HG03280 (cell line): ENCODE results near the gene SIGLEC7.

Experiments used
- ATAC-seq: cut with Tn5 transposase; IDR thresholded peaks from one replicate; pipeline ENCODE4 v1.9.1; 2021; ENCODE audit warnings: mild to moderate bottlenecking, moderate library complexity; ENCODE audit not compliant: unreplicated experiment

Gene SIGLEC7

DNA sequence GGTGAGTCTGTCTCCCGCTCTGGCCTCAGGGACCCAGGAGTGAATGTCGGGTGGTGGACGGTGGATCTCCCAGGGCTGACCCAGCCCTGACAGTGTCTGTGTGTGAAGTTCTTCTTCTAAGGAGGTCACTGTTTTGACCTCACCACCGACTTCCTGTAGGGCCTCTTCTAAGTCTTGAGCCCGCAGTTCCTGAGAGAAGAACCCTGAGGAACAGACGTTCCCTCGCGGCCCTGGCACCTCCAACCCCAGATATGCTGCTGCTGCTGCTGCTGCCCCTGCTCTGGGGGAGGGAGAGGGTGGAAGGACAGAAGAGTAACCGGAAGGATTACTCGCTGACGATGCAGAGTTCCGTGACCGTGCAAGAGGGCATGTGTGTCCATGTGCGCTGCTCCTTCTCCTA, at the start of gene SIGLEC7:
TSS of gene SIGLEC7 (plus strand) at position 183 of the 400 bp plus-strand sequence. CDS start at position 252, 69 bp downstream.
- no peak for ATAC-seq

DNA sequence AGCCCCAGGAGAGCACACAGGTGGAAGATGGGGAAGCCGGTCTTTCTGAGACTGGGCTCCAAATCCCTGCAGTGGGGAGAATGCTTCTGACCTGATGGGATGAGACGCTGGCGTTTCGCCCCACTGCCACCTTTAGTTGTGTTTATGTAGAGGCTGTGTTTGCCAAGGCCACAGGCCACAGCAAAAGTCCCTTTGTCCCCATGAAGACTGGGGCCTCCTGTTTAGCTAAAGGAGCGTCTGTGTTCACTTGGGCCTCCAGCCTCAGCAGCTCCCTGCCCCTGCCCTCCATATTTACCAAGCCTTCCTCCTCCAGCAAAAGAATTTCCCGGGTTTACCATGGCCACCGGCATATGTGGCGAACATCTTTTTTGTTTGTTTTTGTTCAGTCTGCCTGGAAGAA, 49.0 kb upstream of the SIGLEC7 start:
- no peak for ATAC-seq

DNA sequence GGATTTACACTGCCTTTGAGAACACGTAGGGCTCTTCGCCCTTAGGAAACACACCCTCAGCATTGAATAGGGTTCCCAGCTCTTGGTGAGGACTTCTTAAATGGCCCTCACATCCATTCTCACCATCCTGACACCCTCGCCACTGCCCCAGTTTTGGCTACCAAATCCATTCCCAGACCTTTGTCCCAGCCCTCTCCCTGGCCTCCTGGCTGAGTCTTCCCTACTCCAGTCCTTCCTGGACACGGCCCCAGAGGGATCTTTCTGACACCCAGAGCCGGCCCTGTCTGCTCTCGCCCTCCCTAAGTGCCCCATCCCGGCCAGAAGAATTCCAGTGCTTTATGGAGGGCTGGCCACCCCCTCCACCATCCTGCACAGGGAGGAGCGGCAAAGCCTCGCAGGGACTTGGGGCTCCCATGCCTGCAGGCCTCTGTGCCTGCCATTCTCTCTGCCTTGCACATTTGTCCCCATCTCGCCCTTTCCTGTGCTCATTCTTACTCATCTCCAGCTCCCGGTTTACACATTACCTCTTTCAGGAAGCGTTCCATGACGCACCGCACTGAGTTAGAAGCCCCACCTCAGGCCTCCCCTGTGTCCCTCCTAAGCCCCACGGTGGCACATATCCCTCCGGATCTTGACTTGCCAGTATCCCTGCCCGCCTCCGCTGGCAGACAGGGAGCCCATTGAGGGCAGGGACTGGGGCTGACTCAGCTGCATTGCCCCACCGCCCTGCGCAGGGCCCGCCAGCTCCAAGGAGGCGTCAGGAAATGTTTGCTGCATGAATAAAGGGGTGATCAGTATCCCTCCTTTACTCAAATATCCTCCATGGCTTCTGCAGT, 48.4 kb upstream of the SIGLEC7 start:
- ATAC-seq, result no peak

DNA sequence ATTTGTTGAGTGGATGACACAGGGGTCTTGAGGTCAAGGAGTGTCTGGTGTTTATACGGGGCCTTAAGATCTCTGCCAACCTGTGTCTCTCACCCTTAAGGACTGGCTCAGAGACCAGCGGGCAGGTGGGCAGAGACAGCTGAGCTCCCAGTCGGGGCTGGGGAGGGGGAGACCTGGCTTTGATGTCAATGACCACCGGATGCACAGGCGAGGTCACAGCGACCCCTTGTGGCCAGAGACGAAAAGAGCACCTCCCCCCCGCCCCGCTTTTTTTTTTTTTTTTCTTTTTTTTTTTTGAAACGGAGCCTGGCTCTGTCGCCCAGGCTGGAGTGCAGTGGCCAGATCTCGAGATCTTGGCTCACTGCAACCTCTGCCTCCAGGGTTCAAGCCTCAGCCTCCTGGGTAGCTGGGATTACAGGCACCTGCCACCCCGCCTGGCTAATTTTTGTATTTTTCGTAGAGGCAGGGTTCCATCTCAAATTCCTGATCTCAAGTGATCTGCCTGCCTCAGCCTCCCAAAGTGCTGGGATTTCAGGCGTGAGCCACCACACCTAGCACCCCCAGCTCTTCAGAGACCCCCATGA, 47.3 kb upstream of the SIGLEC7 start:
- no peak for ATAC-seq

DNA sequence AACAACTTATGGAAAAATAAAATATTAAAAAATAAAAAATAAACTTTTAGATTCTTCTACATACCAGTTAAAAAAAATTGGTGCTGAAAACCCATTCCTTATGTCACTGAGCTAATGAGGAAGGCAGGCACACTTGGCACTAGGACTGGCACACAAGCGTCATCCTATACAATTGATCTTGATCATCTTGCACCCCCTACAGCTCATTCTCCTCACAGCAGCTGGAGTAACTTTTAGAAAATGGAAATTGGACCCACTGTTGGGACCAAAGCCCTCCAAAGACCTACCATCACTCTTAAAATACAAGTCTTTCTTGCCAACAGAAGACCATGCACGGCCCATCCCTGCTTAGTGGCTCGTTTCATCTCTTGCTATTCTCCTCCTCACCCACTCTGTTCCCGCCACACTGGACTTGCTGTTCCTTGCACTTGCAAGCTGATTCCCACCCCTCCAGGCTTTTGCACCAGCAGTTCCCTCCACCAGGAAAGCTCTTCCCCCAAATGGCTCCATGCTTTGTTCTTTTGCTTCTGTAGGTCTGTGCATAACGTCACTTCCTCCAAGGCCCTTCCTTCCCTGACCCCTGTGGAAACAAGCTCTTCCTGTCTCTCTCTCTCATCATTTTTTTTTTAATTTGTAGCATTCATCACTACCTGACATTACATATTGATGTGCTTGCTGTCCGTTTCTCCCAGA, 45.5 kb upstream of the SIGLEC7 start:
- ATAC-seq, result no peak

DNA sequence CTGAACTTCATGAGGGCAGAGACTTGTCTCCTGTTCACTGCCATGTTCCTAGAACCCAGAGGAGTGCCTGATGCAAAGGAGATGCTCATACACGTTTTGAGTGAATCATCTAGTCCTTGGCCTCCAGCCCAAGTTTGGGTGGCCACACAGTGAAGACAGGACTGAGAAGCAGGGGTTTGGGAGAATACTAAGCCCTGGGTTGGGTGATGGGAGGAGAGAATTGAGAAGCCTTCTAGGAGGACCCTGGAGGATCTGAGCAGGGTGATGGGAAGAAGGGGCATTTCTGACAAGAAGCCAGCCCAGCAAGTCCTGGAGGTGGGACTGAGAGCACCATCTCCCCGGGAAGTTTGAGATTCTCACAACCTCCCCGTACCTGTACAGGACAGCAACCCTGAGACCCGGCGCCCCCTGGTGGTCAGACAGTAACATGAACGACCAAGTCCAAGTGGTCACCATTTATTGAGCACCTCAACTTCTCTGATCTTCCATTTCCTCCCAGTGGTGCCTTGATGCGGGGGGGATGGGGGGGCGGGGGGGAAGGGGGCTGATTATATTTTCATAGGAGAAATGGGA, 44.8 kb upstream of the SIGLEC7 start:
- no peak for ATAC-seq

DNA sequence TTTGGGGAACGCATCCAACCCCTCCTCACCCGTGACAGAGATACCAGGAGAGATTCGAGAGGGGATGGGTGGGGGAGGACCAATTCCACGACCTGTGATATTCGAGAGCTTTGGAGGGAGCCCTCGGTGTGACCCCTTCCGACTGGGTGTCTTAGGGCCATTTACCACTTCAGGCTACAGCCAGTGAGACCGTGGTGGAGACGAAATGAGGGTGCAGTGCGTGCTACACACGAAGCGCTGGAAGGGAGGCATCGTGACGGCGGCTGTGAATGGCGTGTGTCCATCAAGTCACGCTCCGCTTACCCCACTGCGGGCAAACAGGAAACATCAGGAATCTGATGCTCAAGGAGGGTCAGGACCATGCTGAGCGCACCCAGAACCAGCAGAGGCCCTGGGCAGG, 44.3 kb upstream of the SIGLEC7 start:
- ATAC-seq, result no peak

DNA sequence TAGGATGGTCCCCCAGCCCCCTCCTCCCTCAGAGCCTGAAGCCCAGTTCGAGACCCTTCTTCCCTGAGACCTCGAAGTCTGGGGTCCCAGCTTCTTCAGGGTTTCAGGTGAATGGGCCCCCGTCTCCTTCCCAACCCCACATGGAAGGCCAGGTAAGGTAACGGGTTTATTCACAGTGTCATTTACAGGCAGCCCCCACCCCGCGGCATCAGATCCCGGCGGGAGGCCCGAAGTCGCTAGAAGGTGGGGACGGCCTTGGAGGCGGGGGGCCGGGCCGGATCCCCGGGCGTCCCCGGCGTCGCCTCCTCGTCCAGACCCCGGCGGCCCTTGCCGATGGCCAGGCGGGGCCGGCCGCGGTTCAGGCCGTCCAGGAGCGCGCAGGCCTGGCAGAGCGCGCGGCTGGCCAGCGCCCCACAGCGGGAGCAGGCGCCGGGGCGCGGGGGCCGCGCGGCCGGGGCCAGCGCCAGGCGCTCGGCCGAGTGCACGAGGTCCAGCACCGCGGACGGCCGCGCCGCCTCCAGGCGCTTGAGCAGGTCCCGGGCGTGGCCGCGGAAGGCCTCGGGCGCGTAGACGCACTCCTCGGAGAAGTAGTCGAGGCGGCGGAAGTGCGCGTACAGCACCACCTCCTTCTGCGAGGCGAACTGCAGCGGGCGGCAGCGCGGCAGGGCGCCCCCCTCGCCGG, 43.6 kb upstream of the SIGLEC7 start:
- ATAC-seq, result no peak

DNA sequence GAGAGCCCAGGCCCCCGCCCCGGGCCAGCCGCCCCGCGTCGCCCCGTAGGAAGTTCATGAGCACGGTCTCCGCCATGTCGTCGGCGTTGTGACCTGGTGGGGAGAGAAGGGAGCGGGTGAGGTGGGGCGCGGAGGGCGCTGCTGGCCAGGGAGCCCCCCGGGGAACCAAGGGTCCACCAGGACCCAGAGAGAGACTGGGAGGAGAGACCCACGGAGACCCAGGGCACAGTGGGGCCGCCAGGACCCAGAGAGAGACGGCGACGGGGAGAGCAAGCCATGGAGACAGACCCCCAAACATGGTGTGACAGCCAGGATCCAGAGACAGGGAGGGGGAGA, 43.1 kb upstream of the SIGLEC7 start:
- no peak for ATAC-seq

DNA sequence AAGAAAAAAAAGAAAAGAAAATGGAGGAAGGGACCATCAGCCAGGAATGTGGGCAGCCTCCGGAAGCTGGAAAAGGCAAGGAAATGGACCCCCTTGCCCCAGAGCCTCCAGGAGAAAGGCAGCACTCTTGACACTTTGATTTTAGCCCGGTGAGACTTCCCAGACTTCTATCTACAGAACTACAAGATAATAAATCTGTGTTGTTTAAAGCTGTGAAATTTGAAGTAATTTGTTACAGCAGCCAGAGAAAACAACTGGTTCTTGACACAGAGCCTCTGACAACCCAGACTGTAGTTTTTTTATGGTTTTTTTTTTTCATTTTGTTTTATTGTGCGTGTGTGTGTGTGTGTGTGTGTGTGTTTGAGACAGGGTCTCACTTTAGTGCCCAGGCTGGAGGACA, 41.5 kb upstream of the SIGLEC7 start:
- no peak for ATAC-seq

DNA sequence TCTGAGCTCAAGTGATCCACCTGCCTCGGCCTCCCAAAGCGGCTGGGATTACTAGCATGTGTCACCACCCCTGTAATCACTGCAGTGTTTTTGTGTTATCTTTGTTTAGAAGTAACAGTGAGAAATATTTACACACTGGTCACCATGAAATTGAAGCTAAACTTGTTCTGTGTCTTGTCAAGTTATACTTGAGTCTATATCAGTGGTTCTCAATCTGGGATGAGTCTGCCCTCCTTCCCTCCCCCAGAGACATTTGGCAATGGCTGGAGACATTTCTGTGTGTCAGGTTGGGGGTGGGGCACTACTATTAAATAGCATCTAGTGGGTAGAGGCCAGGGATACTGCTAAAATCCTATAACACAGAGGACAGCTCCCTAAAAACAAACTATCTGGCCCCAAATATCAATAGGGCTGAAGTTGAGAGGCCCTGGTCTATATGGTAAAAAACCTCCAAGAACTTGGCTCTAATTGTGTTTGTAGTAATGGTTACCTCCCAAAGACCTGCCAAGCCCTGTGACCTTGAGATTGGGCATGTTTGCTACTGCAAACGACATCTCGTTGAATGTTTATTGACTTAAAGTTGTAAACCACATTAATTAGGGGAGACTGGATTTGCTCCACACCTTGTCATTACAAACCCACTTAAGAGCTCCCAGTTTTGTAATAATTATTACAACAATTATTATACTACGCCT, 40.8 kb upstream of the SIGLEC7 start:
- ATAC-seq, result no peak

DNA sequence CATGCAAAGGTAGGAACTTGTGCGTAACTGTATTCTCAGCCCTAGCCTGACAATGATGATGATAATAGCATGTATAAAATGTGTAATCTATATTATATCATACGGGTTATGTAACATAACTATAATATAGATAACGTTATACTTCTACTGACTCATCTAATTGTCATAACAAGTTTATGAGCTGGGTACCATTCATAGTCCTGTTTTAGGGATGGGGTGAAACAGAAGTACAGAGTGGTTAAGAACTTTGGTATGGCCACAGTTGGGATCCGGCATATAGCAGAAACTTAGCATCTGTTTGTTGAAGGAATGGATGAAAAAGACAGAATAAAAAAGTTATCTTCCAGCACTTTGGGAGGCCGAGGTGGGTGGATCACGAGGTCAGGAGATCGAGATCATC, 39.1 kb upstream of the SIGLEC7 start:
- ATAC-seq, result no peak

DNA sequence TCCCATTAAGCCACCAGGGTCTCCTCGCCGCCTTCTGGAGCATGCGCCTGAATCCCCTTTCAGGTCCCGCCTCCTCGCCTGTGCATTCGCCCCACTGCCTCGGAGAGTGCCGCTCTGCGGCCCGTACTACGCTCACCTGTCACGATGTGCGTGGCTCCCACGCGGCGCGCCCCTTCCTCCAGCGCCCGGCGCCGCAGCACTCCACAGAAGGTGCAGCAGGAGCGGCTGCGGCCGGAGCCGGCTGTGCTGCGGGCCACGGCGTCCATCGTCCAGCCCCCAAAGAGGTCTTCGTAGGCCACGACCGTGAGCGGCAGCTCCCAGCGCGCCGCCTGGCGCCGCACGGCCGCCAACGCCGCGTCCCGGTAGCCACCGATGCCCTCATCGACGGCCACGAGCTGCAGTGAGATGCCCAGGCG, 38.2 kb upstream of the SIGLEC7 start:
- ATAC-seq, result no peak

DNA sequence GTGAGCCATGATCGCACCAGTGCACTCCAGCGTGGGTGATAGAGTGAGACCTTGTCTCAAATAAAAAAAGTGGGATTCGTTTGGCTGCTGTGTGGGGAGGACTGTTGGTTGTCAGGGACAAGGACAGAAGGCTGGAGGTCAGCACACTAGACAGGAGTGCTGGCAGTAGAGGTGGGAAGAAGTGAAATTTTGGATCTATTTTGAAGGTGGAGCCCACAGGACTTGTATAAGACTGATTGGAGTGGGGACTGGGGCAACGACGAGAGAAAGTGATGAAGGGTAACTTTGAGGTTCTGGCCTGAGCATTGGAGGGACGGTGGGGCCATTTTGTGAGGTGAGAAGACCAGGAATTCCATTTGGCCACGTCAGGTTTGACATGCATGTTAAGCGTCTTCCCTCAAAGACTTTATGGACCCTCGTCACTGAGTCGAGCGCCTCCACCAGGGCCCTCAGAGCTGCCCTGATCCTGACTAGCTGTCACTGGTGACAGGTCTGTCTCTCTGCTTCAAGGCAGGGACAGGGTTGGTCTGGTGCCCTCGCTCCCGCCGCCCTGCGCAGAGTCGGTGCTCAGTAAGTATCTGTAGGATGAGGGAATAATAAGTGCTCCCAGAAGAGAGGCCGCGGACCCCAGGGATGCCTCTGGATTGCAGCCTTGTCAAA, 34.6 kb upstream of the SIGLEC7 start:
- ATAC-seq, result peak; percentile 5

DNA sequence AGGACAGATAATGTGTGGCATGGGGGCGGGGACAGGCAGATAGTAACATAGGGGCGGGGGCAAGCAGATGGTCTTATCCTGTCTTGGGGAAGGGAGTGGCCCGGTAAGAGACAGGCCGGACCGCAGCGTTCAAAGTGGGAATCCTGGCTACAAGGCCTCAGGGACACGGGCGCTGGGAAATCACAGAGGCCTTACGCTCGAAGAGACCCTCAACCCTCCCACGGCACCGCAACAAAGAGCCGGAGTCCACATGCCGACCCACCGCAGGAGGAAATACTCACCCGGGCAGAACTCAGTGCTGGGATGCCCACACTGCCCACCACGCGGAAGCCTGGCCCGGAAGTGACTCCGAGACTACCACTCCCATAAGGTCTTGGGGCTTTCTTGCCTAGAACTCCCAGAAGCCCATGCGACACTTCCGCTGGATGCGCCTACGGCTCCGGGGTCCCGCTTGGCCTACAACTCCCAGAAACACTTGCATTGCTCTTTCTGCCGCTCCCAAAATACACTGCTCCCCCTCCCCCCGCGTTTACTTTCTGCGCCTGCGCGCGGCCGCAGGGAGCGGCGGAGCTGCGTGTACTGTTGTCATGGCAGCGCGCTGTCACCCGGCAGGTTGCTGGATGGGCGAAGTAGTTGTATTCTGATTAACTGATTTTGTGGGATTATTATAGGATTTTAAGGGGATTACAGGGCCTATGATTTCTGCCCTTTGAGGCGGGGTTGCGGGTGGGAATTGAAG, 33.9 kb upstream of the SIGLEC7 start, which contains the start of gene CTU1:
TSS of gene CTU1 (minus strand) at position 344 of the 739 bp plus-strand sequence. CDS start 3,840 bp downstream, outside the sequence.
- peak; percentile 96 for ATAC-seq

DNA sequence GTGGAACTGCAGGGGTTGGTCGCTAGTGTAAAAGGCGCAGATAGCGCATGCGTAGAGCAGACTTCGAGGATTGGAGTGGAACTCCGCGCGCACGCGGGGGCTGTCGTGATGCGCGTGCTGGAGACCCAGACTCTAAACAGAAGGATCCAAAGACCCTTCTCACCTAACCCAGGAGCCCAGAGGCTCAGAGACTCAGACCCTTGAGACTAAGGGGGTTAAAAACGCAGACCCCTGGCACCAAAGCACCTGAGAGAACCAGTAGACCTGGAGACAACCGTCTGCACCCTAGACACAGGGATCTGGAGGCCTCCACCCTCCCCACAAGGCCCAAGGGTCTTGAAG, 33.3 kb upstream of the SIGLEC7 start:
- ATAC-seq, result peak; percentile 28

DNA sequence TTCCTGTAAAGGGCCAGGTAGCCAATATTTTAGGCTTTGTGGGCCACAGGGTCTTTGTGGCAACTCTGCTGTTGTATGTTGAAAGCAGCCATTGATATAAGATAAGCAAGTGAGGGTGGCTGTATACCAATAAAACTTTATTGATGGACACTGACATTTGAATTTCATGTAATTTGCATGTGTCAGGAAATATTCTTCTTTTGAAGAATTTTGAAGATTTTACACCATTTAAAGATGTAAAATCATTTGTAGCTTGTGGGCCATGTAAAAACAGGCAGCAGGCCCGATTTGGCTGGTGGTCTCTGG, 31.5 kb upstream of the SIGLEC7 start:
- ATAC-seq, result no peak

DNA sequence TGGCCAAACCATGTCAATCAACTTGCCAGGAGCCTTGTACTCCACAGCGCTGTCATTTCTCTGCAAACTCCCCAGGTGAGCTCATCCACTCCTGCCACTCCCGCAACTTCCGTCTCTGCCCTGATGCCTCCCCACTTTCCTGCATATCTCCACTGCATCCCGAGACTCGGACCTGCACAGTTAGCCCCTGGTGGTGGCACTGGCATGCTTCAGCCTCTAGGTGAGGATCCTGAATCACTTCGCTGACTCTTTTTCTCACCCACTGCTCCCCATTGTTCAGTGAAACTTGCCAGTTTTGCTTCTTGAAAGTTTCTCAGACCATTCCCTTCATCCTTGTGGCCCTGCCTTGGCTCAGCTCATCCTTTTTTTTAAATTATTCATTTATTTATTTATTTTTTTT, 30.5 kb upstream of the SIGLEC7 start:
- ATAC-seq, result no peak

DNA sequence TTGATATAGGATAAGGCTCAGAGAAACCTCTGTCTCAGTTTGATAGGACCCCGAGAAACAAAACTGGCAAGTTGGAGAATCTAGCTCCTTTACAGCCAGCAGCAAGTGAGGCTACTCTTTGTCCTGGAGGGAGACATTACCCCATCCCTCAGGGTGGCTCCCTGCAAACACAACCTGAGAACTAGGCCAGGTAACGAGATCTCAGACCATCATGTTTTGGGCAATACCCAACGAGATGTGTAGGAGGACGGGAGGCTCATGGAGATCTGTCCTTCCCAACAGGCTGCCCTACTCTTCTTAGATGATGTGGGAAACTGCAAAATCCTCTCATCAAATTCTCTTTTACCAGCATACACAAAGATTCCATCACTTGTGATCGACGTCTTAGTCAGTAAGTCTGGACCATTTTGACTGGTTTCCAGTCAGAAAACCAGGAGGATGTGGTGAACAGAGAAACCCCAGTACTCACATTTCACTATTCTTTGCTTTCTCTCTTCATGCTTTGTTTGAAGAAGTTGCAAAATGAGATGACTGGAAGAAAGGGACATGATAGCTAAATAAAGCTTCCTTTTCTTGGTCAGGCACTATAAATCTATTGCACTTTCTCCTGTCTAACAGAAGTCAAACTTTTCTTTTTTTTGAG, 27.9 kb upstream of the SIGLEC7 start:
- no peak for ATAC-seq
